ENCODE measurements around the gene GPR37L1.

GPR37L1 gene, protein sequence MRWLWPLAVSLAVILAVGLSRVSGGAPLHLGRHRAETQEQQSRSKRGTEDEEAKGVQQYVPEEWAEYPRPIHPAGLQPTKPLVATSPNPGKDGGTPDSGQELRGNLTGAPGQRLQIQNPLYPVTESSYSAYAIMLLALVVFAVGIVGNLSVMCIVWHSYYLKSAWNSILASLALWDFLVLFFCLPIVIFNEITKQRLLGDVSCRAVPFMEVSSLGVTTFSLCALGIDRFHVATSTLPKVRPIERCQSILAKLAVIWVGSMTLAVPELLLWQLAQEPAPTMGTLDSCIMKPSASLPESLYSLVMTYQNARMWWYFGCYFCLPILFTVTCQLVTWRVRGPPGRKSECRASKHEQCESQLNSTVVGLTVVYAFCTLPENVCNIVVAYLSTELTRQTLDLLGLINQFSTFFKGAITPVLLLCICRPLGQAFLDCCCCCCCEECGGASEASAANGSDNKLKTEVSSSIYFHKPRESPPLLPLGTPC

GRCh38 chr1:202122639-202123335, at the start of gene GPR37L1:
Gene GPR37L1 (plus strand): TSS chr1:202122917. CDS start chr1:202122964, 47 bp downstream.
- no peak for DNase-seq

DNA sequence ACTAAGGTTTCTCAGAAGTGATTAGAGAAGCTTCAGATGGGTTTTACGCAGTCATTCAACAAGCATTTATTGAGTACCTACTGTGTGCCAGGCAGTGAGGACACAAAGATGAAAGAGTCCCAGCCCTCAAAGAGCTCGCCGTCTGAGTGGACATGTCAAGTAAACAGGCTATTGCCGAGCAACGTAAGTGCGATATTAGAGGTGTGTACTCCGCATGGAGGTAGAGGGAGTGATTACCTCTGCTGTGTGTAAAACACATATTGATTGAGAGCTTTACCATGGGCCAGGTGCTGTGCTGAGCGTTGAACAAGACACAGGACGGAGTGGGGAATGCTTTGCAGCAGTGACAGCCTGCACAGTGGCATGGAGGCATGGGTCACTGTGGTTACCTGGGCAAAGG, 49.5 kb upstream of the GPR37L1 start:
- no peak for DNase-seq

GRCh38 chr1:202074985-202075384, 47.7 kb upstream of the GPR37L1 start:
- no peak for DNase-seq

GRCh38 chr1:202075389-202075788, 47.3 kb upstream of the GPR37L1 start:
- DNase-seq = no peak

- DNase-seq = no peak
Observed at GRCh38 chr1:202076050-202076511, 46.6 kb upstream of the GPR37L1 start.

GRCh38 chr1:202078241-202078640, 44.5 kb upstream of the GPR37L1 start:
- no peak for DNase-seq

- no peak for DNase-seq
Observed at GRCh38 chr1:202081992-202082391, 40.7 kb upstream of the GPR37L1 start.

GRCh38 chr1:202084791-202085681, 37.7 kb upstream of the GPR37L1 start:
- DNase-seq = no peak

GRCh38 chr1:202085682-202086373, 36.9 kb upstream of the GPR37L1 start:
- DNase-seq = no peak

DNA sequence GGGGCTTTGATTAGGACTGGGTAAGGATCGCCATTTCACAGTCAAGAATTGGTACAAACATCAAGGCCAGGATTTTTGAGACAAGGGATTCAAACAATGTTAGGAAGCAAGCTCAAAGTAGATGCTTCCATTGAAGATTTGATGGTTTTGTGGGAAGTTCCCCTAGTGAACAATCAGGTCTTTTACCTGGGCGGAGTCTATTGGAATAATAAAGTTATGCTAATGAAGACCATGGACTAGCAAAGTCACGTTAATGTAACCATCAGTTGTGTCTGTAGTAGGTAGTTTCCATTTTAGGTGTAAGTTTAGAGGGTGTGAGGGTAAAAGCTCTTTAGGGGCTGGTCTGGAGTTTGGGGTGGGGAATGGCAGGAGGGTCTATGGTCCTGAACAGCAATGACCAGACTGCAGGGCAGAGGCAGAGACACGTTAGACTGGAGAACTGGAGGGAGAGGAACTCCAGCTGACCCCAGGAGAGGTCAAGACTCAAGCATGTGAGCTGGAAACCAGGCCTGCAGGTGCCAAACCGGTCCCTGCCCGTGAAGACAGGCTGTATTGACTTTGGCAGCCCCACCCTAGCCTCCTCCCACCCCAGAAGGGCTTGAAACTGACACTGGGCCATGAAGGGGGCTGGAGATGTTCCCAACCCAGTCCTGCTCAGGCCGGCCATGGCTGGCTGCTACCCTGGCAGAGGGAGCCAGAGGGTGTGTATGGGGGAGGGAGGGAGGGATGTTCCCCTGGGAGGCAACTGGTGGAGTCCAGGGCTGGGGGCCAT, 36.0 kb upstream of the GPR37L1 start:
- DNase-seq = no peak

DNA sequence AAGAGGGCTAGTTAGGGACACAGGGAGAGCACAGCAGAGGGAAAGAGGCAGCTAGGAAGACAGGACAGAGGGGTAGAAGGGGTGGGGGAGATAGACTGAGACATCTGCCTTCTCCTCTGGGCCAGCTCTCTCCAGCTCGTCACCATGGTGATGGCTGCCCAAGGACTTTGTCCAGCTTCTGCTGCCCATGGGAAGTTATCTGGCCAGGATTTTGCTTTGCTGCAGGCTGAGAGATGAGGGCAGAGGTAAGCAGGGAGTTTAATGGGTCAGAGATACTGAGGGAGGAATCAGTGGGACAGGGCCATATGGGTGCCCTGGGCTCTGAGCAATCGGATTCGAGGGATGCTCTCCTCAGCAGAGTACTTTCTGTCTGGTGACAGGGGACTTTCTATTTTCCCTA, 34.5 kb upstream of the GPR37L1 start:
- no peak for DNase-seq

- no peak for DNase-seq
Observed at GRCh38 chr1:202090994-202091393, 31.7 kb upstream of the GPR37L1 start.

GRCh38 chr1:202093858-202094257, 28.9 kb upstream of the GPR37L1 start:
- DNase-seq = no peak

GRCh38 chr1:202101184-202101583, 21.5 kb upstream of the GPR37L1 start:
- DNase-seq = no peak

DNA sequence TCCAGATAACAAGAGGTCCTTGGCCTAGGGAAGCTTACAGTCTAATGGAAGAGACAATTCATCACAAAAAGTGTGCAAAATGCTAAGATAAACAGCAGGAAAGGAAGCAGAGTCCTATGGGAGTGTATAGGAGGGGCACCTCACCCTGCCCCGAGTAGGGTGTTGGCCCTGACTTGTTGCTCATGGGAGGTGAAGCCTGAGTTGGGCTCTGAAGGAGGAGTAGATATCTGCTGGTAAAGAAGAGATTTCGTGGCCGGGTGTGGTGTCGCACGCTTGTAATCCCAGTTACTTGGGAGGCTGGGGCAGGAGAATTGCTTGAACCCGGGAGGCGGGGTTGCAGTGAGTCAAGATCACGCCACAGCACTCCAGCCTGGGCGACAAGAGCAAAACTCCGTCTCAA, 18.6 kb upstream of the GPR37L1 start:
- no peak for DNase-seq

DNA sequence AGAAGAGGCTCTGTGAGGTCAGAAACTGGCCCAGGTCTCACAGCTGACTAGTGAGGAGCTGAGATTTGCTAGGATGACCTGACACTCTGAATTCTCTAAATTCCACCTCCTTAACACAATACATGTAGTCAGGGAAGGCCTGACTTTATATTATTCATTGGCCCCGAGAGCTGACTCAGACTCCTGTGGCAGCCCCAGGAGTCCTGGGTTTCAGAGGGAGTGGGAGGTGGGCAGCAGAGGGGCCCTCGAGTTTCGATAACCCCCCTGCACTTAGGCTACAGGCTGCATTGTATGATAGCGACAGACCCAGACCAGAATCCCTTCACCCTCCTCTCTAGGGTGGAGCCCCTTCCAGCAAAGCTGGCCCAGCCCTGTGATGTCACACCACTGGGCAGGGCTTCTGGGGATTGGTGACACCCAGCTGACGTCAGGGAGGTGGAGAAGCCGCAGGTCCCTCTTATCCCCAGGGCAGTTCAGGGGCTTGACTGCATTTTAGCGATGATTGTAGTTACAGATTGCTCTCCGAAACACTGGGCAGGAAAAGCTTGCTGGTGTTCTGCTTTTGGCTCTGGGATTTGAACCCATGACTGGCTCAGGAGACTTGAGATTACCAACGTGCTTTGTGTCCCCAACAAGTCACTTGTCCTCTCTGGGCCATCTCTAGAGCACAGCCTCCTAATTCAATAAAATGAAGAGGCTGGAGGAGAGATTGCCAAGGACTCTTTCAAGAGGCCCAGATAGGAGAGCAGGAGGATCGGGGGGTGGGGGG, 17.0 kb upstream of the GPR37L1 start:
- no peak for DNase-seq

- no peak for DNase-seq
Observed at GRCh38 chr1:202106340-202107254, 16.1 kb upstream of the GPR37L1 start.

- DNase-seq = no peak
Observed at GRCh38 chr1:202107321-202107761, 15.4 kb upstream of the GPR37L1 start.
